Liver (tissue), 9 donors: Measurements from ENCODE around the gene ZNF415. TPM values are rescaled to one million over a fixed set of nuclear protein-coding genes. Genes with fewer than 3 reads are reported as not detected.

ENCODE experiments used
- DNase-seq: peaks from one replicate; pipeline ENCODE4 v3.0.0-alpha.2; 2017; ENCODE audit warnings: low spot score
- H3K27ac ChIP-seq, 2 donors: one replicate each; pipeline ENCODE4 v1.7.0; 2013; ENCODE audit warnings: inconsistent platforms in 2 of 2, low read length in 2 of 2, control low read depth in 1 of 2, low read depth in 1 of 2, mild to moderate bottlenecking in 1 of 2
- H3K27me3 ChIP-seq, 4 donors: one replicate each; pipeline versions ENCODE4 v1.6.1 to v1.7.0; 2013; ENCODE audit warnings: low read length in 3 of 4, inconsistent platforms in 1 of 4, mild to moderate bottlenecking in 1 of 4, moderate library complexity in 1 of 4; ENCODE audit not compliant: control insufficient read depth in 4 of 4, insufficient read depth in 4 of 4
- H3K36me3 ChIP-seq, 4 donors: one replicate each; pipeline versions ENCODE4 v1.6.1 to v1.7.0; 2013; ENCODE audit warnings: low read length in 3 of 4, mild to moderate bottlenecking in 3 of 4, low read depth in 1 of 4, moderate library complexity in 1 of 4; ENCODE audit not compliant: control insufficient read depth in 4 of 4, insufficient read depth in 3 of 4
- H3K4me1 ChIP-seq, 4 donors: one replicate each; pipeline versions ENCODE4 v1.6.1 to v1.7.0; 2013; ENCODE audit warnings: low read length in 3 of 4, mild to moderate bottlenecking in 3 of 4, moderate library complexity in 1 of 4; ENCODE audit not compliant: control insufficient read depth in 4 of 4, insufficient read depth in 4 of 4
- H3K4me3 ChIP-seq, 3 donors: one replicate each; pipeline versions ENCODE4 v1.6.1 to v1.7.0; 2013; ENCODE audit warnings: low read length in 3 of 3, control low read depth in 1 of 3, low read depth in 1 of 3, mild to moderate bottlenecking in 1 of 3
- H3K9ac ChIP-seq, 2 donors: one replicate each; pipeline ENCODE4 v1.7.0; 2013; ENCODE audit warnings: low read length in 2 of 2, mild to moderate bottlenecking in 2 of 2, moderate library complexity in 2 of 2, control low read depth in 1 of 2, low read depth in 1 of 2
- H3K9me3 ChIP-seq, 4 donors: one replicate each; pipeline versions ENCODE4 v1.6.1 to v1.7.0; 2013; ENCODE audit warnings: low read length in 3 of 4; ENCODE audit not compliant: control insufficient read depth in 4 of 4
- ATF3 ChIP-seq: IDR thresholded peaks from 2 replicates; pipeline ENCODE4 v1.6.1; 2016; ENCODE audit warnings: antibody characterized with exemption
- CTCF ChIP-seq: fragments of 150-350 bp; IDR thresholded peaks from 2 replicates; pipeline ENCODE4 v1.5.1; 2017; ENCODE audit warnings: improper control_type of control experiment, low read depth, low read length; ENCODE audit not compliant: missing input control
- FOXA1 ChIP-seq: IDR thresholded peaks from 2 replicates; pipeline ENCODE4 v1.6.1; 2016; ENCODE audit warnings: antibody characterized with exemption
- FOXA2 ChIP-seq: IDR thresholded peaks from 2 replicates; pipeline ENCODE4 v1.6.1; 2016; ENCODE audit warnings: antibody characterized with exemption
- GABPA ChIP-seq, 2 donors: IDR thresholded peaks in 1 of 2; conservative IDR thresholded peaks in 1 of 2; 2 replicates each; pipeline ENCODE4 v1.6.1; 2016; ENCODE audit warnings: antibody characterized with exemption in 2 of 2, mild to moderate bottlenecking in 1 of 2, moderate library complexity in 1 of 2
- JUND ChIP-seq, 2 donors: IDR thresholded peaks; 2 replicates each; pipeline ENCODE4 v1.6.1; 2016; ENCODE audit warnings: antibody characterized with exemption in 2 of 2
- MAX ChIP-seq: IDR thresholded peaks from 2 replicates; pipeline ENCODE4 v1.6.1; 2016; ENCODE audit warnings: antibody characterized with exemption
- NR2F2 ChIP-seq: IDR thresholded peaks from 2 replicates; pipeline ENCODE4 v1.6.1; 2016; ENCODE audit warnings: antibody characterized with exemption
- REST ChIP-seq: IDR thresholded peaks from 2 replicates; pipeline ENCODE4 v1.6.1; 2016; ENCODE audit warnings: antibody characterized with exemption, mild to moderate bottlenecking
- RXRA ChIP-seq, 2 donors: IDR thresholded peaks; 2 replicates each; pipeline ENCODE4 v1.6.1; 2017 to 2018; ENCODE audit warnings: antibody characterized with exemption in 2 of 2, mild to moderate bottlenecking in 1 of 2
- SP1 ChIP-seq: IDR thresholded peaks from 2 replicates; pipeline ENCODE4 v1.6.1; 2018; ENCODE audit warnings: antibody characterized with exemption, mild to moderate bottlenecking
- TAF1 ChIP-seq: conservative IDR thresholded peaks from 2 replicates; pipeline ENCODE4 v1.6.1; 2016; ENCODE audit warnings: antibody characterized with exemption, mild to moderate bottlenecking
- YY1 ChIP-seq: IDR thresholded peaks from 2 replicates; pipeline ENCODE4 v1.6.1; 2016; ENCODE audit warnings: antibody characterized with exemption, mild to moderate bottlenecking
- ZBTB33 ChIP-seq: IDR thresholded peaks from 2 replicates; pipeline ENCODE4 v1.6.1; 2016; ENCODE audit warnings: antibody characterized with exemption
- WGBS: extraction: QIAGEN DNeasy Blood & Tissue Kit; methylation state at CpG from one replicate; pipeline ENCODE4 v1.1.7; 2013; 5-methylcytosine and 5-hydroxymethylcytosine counted together
- polyA plus RNA-seq, 2 donors: library from polyadenylated mRNA; stranded (reverse) in 1 of 2; unstranded in 1 of 2; fragments of 200-250 nt in 1 of 2; fragments of >200 nt in 1 of 2; fragmentation: Nextera tagmentation in 1 of 2; extraction: Ambion mirVana in 1 of 2; gene quantifications; one replicate each; pipeline versions ENCODE4 v1.2.1 to v1.2.3, GENCODE V29; 2013 to 2015
- total RNA-seq, 2 donors: library from RNA; depleted of rRNA; stranded (reverse); fragments of >200 nt; gene quantifications; one replicate each; pipeline ENCODE4 v1.2.3, GENCODE V29; 2014
- donor health status: healthy.
- donor health status: healthy.
- donor health status: healthy.
- donor health status: healthy.
- donor health status: healthy.

ZNF415 gene
- total and polyA plus RNA-seq, 4 donors: 0.65 to 2.4 (median 1.2) TPM

GRCh38 chr19:53109527-53109926 lies 23.2 kb downstream of the ZNF415 start:
- no peak overlapping the region for H3K4me3 ChIP-seq
- H3K9me3 ChIP-seq: peaks cover 0 to 15% (median 5%) of the 10 kb centered on the region in 4 donors
- WGBS: 94% methylated on average over 5 of the region's 5 CpGs
- TF ChIP-seq NR2F2 (no peak), YY1 (no peak), FOXA1 (no peak), ATF3 (no peak), MAX (no peak), JUND (IDR thresholded peaks at IDR 0.05) (no peak), FOXA2 (no peak), SP1 (no peak), TAF1 (no peak), RXRA (IDR thresholded peaks at IDR 0.05) (no peak), REST (no peak), ZBTB33 (no peak), GABPA (IDR thresholded peaks at IDR 0.05 in 1 of 2, conservative IDR thresholded peaks at IDR 0.05 in 1 of 2) (no peak), CTCF (no peak)
- no peaks in the 10 kb centered on the region for H3K4me1 ChIP-seq
- no peak overlapping the region for H3K27ac ChIP-seq
- H3K27me3 ChIP-seq: no peaks in the 10 kb centered on the region
- H3K9ac ChIP-seq: no peak overlapping the region
- H3K36me3 ChIP-seq: no peaks in the 10 kb centered on the region
- no peak for DNase-seq
